Small intestine (tissue), 7 donors: Measurements from ENCODE around the gene ZBTB40. TPM values are rescaled to one million over a fixed set of nuclear protein-coding genes. Genes with fewer than 3 reads are reported as not detected.

Experiments used
- DNase-seq, 2 donors: peaks; one replicate each; pipeline versions ENCODE4 v3.0.0 to v3.0.0-alpha.2; 2013
- FAIRE-seq: peaks from 2 replicates; lab custom pipeline; 2012; peaks lifted over from hg19 to GRCh38; lab: Jason Lieb, UNC
- H3K27ac ChIP-seq, 3 donors: one replicate each; pipeline ENCODE4 v1.5.1; 2013; ENCODE audit warnings: low read length in 2 of 3, mild to moderate bottlenecking in 2 of 3, control low read depth in 1 of 3, inconsistent platforms in 1 of 3, low read depth in 1 of 3, moderate library complexity in 1 of 3
- H3K27me3 ChIP-seq, 3 donors: one replicate each; pipeline ENCODE4 v1.6.1; 2013; ENCODE audit warnings: low read length in 3 of 3, inconsistent platforms in 1 of 3; ENCODE audit not compliant: control insufficient read depth in 3 of 3, insufficient read depth in 3 of 3
- H3K36me3 ChIP-seq, 3 donors: one replicate each; pipeline ENCODE4 v1.6.1; 2013; ENCODE audit warnings: low read length in 3 of 3, inconsistent platforms in 1 of 3, low read depth in 1 of 3, mild to moderate bottlenecking in 1 of 3, moderate library complexity in 1 of 3; ENCODE audit not compliant: control insufficient read depth in 3 of 3, insufficient read depth in 2 of 3
- H3K4me1 ChIP-seq, 3 donors: one replicate each; pipeline ENCODE4 v1.6.1; 2013; ENCODE audit warnings: low read length in 2 of 3, inconsistent platforms in 1 of 3, low read depth in 1 of 3, mild to moderate bottlenecking in 1 of 3, moderate library complexity in 1 of 3; ENCODE audit not compliant: control insufficient read depth in 3 of 3, insufficient read depth in 2 of 3
- H3K4me3 ChIP-seq, 3 donors: one replicate each; pipeline ENCODE4 v1.5.1; 2013; ENCODE audit warnings: low read length in 3 of 3, control low read depth in 1 of 3, inconsistent platforms in 1 of 3, low read depth in 1 of 3, mild to moderate bottlenecking in 1 of 3, moderate library complexity in 1 of 3
- H3K9me3 ChIP-seq, 2 donors: one replicate each; pipeline ENCODE4 v1.6.1; 2013; ENCODE audit warnings: low read depth in 1 of 2, low read length in 1 of 2; ENCODE audit not compliant: control insufficient read depth in 2 of 2, insufficient read depth in 1 of 2
- WGBS, 3 donors: extraction: QIAGEN DNeasy Blood & Tissue Kit; methylation state at CpG; one replicate each; pipeline ENCODE4 v1.1.7; 2013; 5-methylcytosine and 5-hydroxymethylcytosine counted together
- polyA plus RNA-seq, 4 donors: library from polyadenylated mRNA; stranded (reverse) in 3 of 4; unstranded in 1 of 4; fragments of 200-250 nt in 3 of 4; fragments of 120-200 nt in 1 of 4; gene quantifications; one replicate each; pipeline versions ENCODE4 v1.2.1 to v1.2.3, GENCODE V29; 2013
- donor health status: healthy with polysubstance abuse.
- donor health status: control.
- donor health status: control.
- donor health status: Bipolar disorder and iron deficiency.
- donor health status: healthy.

The ZBTB40 gene
- polyA plus RNA-seq, 4 donors = 4.1 to 14.6 (median 6.7) TPM

DNA sequence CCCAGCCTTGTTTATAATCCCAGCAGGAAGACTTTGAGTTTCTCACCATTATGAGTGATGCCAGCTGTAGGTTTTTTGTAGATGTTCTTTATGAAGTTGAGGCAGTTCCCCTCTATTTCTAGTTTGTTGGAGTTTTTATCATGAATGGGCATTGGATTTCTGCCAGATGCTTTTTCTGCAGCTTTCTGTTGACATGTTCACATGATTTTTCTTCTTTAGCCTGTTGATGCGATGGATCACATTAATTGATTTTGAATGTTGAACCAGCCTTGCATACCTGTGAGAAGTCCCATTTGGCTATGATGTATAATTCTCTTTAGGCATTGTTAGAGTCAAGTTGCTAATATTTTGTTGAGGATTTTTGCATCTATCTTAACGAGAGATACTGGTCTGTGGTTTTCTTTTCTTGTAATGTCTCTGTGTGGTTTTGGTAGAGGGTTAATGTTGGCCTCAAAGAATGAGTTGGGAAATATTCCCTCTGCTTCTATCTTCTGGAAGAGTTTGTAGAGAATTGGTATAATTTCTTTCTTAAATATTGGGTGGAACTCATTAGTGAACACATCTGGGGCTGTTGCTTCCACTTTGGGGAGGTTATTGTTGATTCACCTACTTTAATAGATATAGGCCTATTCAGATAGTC, 33.2 kb downstream of the ZBTB40 start:
- H3K27me3 ChIP-seq = no peaks in the 10 kb centered on the region
- H3K4me3 ChIP-seq = no peak overlapping the region
- H3K4me1 ChIP-seq = no peaks in the 10 kb centered on the region
- peaks cover 0 to 2% (median 0%) of the 10 kb centered on the region in 3 donors for H3K36me3 ChIP-seq
- FAIRE-seq = no peak
- 83 to 88% (median 83%) methylated on average over 2 of the region's 2 CpGs for WGBS, 3 donors
- no peaks in the 10 kb centered on the region for H3K9me3 ChIP-seq
- no peak for DNase-seq
- no peak overlapping the region for H3K27ac ChIP-seq

DNA sequence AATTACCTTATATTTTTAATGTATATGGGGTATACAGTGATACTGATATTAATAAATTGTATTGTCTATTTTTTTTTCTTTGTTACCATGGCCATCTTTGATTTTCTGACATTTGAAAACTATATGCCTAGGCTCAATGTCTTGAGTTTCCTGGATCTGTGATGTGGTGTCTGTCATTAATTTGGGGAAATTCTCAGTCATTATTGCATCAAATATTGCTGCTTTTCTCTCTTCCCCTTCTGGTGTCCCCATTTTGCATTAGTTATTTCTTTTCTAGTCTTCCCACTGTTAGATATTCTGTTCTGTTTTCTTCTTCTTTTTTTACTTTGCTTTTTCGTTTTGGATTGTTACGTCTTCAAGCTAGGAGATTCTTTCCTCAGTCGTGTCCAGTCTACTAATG, 33.8 kb downstream of the ZBTB40 start:
- Histone ChIP-seq H3K9me3 (no peaks in the 10 kb centered on the region), H3K4me3 (no peak overlapping the region), H3K4me1 (no peaks in the 10 kb centered on the region), H3K27ac (no peak overlapping the region), H3K27me3 (no peaks in the 10 kb centered on the region), H3K36me3 (peaks cover 0 to 8% (median 3%) of the 10 kb centered on the region in 3 donors)
- DNase-seq = no peak
- no peak for FAIRE-seq
- 93 to 98% (median 96%) methylated on average over 3 of the region's 3 CpGs for whole genome bisulfite sequencing, 3 donors

DNA sequence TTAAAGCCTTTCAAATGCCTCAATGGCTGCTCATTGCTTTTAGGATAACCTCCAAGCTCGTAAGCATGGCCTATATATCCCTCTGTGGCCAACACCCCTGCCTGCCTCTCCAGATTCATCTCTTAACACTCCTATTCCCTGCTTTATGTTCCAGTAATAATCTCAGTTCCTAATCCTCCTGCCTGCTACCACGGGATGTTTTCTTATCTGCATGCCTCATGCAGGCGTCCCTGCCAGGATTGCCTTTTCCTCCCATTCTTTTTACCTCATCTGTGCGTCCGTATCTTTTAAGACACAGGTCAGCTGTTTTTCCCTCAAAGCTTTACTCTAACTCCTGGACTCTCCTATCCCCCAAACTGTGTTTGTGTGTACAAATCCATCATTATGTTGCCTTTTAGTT, 36.1 kb downstream of the ZBTB40 start:
- FAIRE-seq (no peak), DNase-seq (no peak)
- H3K9me3 ChIP-seq = no peaks in the 10 kb centered on the region
- H3K4me1 ChIP-seq = no peaks in the 10 kb centered on the region
- H3K27ac ChIP-seq = no peak overlapping the region
- WGBS, 3 donors = 81 to 86% (median 85%) methylated on average over 5 of the region's 5 CpGs
- H3K27me3 ChIP-seq = no peaks in the 10 kb centered on the region
- peaks cover 0 to 11% (median 5%) of the 10 kb centered on the region in 3 donors for H3K36me3 ChIP-seq
- no peak overlapping the region for H3K4me3 ChIP-seq

DNA sequence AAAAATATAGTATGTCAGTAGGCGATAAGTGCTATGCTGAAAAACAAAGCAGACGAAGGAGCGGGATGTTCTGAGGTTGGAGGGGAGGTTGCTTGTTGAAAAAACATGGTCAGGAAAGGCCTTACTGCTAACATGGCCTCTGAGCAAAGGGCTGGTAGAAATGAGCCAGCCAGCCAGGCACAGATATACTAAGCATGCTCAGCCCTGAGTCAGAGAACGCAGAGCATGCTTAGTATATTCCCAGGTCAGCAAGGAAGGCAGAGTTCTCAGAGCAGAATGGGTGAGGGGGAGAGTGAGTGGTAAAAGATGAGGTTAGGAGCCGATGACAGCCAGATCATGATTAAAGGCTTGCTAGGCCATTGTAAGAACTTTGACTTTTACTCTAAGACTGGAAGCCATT, 36.7 kb downstream of the ZBTB40 start:
- H3K4me1 ChIP-seq = no peaks in the 10 kb centered on the region
- H3K4me3 ChIP-seq = no peak overlapping the region
- no peaks in the 10 kb centered on the region for H3K9me3 ChIP-seq
- H3K27ac ChIP-seq = no peak overlapping the region
- WGBS, 3 donors = 93 to 96% (median 95%) methylated on average over 5 of the region's 5 CpGs
- peaks cover 0 to 11% (median 5%) of the 10 kb centered on the region in 3 donors for H3K36me3 ChIP-seq
- DNase-seq = no peak
- FAIRE-seq = no peak
- H3K27me3 ChIP-seq = no peaks in the 10 kb centered on the region

GRCh38 chr1:22489278-22489677, 37.6 kb downstream of the ZBTB40 start:
- peaks cover 0 to 11% (median 5%) of the 10 kb centered on the region in 3 donors for H3K36me3 ChIP-seq
- FAIRE-seq = no peak
- no peak for DNase-seq
- H3K27ac ChIP-seq = no peak overlapping the region
- no peaks in the 10 kb centered on the region for H3K9me3 ChIP-seq
- H3K4me3 ChIP-seq = no peak overlapping the region
- no peaks in the 10 kb centered on the region for H3K27me3 ChIP-seq
- H3K4me1 ChIP-seq = no peaks in the 10 kb centered on the region
- WGBS, 3 donors = 92 to 94% (median 92%) methylated on average over 6 of the region's 6 CpGs

GRCh38 chr1:22489823-22490222, 38.2 kb downstream of the ZBTB40 start:
- WGBS, 3 donors = 93 to 98% (median 95%) methylated on average over 6 of the region's 6 CpGs
- DNase-seq = no peak
- no peak for FAIRE-seq
- H3K4me3 ChIP-seq = no peak overlapping the region
- H3K36me3 ChIP-seq = peaks cover 0 to 11% (median 5%) of the 10 kb centered on the region in 3 donors
- no peak overlapping the region for H3K27ac ChIP-seq
- H3K9me3 ChIP-seq = no peaks in the 10 kb centered on the region
- no peaks in the 10 kb centered on the region for H3K4me1 ChIP-seq
- H3K27me3 ChIP-seq = no peaks in the 10 kb centered on the region

DNA sequence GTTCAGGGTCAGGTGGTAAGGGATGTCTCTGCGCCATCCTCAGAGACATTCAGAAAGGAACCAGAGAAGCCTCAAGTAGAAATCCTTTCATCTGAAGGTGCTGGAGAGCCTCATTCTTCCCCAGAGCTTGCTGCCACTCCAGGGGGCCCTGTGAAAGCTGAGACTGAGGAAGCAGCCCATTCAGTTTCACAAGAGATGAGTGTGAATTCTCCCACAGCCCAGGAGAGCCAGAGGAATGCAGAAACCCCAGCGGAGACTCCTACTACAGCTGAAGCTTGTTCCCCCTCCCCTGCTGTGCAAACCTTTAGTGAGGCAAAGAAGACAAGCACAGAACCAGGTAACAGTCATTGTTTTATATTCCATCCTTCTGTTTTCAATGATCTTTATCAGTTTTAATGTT, 38.7 kb downstream of the ZBTB40 start:
- no peak overlapping the region for H3K27ac ChIP-seq
- H3K4me1 ChIP-seq = no peaks in the 10 kb centered on the region
- no peak for FAIRE-seq
- no peak for DNase-seq
- H3K27me3 ChIP-seq = no peaks in the 10 kb centered on the region
- H3K36me3 ChIP-seq = peaks cover 0 to 11% (median 5%) of the 10 kb centered on the region in 3 donors
- WGBS, 3 donors = 96 to 98% (median 97%) methylated on average over 2 of the region's 2 CpGs
- no peak overlapping the region for H3K4me3 ChIP-seq
- H3K9me3 ChIP-seq = no peaks in the 10 kb centered on the region

DNA sequence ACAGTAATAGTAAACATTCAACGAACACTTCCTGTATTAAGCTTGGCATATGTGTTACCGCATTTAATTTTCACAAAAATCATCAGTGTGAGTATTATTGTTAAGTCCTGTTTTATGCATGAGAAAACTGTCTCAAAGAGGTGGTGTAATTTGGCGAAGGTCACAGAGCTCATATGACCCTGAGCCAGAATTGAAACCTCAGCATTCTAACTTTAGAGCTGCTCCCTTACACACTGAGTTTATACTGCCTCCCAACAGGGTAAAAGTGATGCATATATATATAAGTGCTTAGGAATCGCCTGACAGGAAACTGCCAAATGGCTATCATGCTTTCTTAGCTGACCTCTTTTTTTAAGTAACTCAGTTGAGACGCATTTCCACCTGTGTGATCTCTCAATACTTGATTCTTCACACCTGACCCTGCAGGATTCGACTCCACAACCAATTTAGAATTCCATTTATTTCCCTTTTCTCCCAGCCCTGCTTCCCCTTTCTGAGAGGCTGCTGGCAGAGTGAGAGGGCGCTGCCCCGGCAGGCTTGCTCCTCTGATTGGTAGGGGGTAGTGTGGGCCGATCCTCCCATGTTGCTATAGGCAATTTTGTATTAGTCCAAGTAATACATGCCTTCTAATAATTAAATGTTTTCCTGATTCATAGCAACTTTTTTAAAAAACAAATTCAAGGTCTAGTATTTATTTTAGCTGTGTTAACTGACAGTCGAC, 40.5 kb downstream of the ZBTB40 start:
- DNase-seq (no peak), FAIRE-seq (no peak)
- Histone ChIP-seq H3K9me3 (no peaks in the 10 kb centered on the region), H3K4me3 (no peak overlapping the region), H3K27me3 (no peaks in the 10 kb centered on the region), H3K27ac (no peak overlapping the region), H3K4me1 (no peaks in the 10 kb centered on the region), H3K36me3 (peaks cover 0 to 25% (median 5%) of the 10 kb centered on the region in 3 donors)
- WGBS, 3 donors = 90 to 94% (median 92%) methylated on average over 10 of the region's 10 CpGs
